Measurements from ENCODE around the gene ACSL3. TPM values are rescaled to one million over a fixed set of nuclear protein-coding genes. Genes with fewer than 3 reads are reported as not detected.
"Not testable (repeated sequence)": the region's sequence is repeated elsewhere in the genome, so short reads cannot be mapped to it uniquely, and the experiment has no call there.

Gene ACSL3
- total RNA-seq, 2 donors from 2014 or later, result 93.1 to 119 TPM

GRCh38 chr2:222902660-222903059 lies 41.8 kb downstream of the ACSL3 start:
- intact Hi-C loops (cut with DNase I, micrococcal nuclease), result no loop called here
- DNase-seq (no peak), ATAC-seq (peak; percentile 16)

GRCh38 chr2:222903234-222904220 lies 42.7 kb downstream of the ACSL3 start:
- ATAC-seq (peak; percentile 84), DNase-seq (peak in 1 of 2 donors; percentile 25)
- intact Hi-C loops (cut with DNase I, micrococcal nuclease), result no loop called here

GRCh38 chr2:222904557-222905258 lies 43.9 kb downstream of the ACSL3 start:
- ATAC-seq, result no peak
- intact Hi-C loops (cut with DNase I, micrococcal nuclease), result loop anchor here in 1 of 2 donors (5.0 kb wide), 1 partner anchor 192 kb away; no protein-coding TSS in a partner anchor
- no peak for DNase-seq

- no peak for ATAC-seq
- intact Hi-C loops (cut with DNase I, micrococcal nuclease), result loop anchor here in 1 of 2 donors (5.0 kb wide), 1 partner anchor 195 kb away; no protein-coding TSS in a partner anchor
- no peak for DNase-seq
Observed at GRCh38 chr2:222907048-222907447, 46.2 kb downstream of the ACSL3 start.

- DNase-seq (no peak), ATAC-seq (no peak)
- intact Hi-C loops (cut with DNase I, micrococcal nuclease), result loop anchor here in 1 of 2 donors (5.0 kb wide), 1 partner anchor 196 kb away; no protein-coding TSS in a partner anchor
Observed at GRCh38 chr2:222907790-222908441, 47.1 kb downstream of the ACSL3 start.

- intact Hi-C loops (cut with DNase I, micrococcal nuclease), result loop anchor here in 1 of 2 donors (5.0 kb wide), 1 partner anchor 197 kb away; no protein-coding TSS in a partner anchor
- DNase-seq (no peak), ATAC-seq (no peak)
Observed at GRCh38 chr2:222909286-222909685, 48.5 kb downstream of the ACSL3 start.

GRCh38 chr2:222912117-222912516 lies 51.3 kb downstream of the ACSL3 start:
- DNase-seq (no peak), ATAC-seq (no peak)
- intact Hi-C loops (cut with DNase I, micrococcal nuclease), result no loop called here

GRCh38 chr2:222912776-222913175 lies 51.9 kb downstream of the ACSL3 start:
- no peak for ATAC-seq
- no peak for DNase-seq
- intact Hi-C loops (cut with DNase I, micrococcal nuclease), result no loop called here

GRCh38 chr2:222915092-222915957 lies 54.5 kb downstream of the ACSL3 start:
- ATAC-seq (peak; percentile 85), DNase-seq (no peak)

GRCh38 chr2:222916229-222917197 lies 55.7 kb downstream of the ACSL3 start:
- intact Hi-C loops (cut with DNase I, micrococcal nuclease), result no loop called here
- DNase-seq (no peak), ATAC-seq (no peak)

More at GRCh38 chr2:222915092-222915957, 54.5 kb downstream of the ACSL3 start:
- intact Hi-C loops (cut with DNase I, micrococcal nuclease), result no loop called here

GRCh38 chr2:222917212-222917611 lies 56.4 kb downstream of the ACSL3 start:
- intact Hi-C loops (cut with DNase I, micrococcal nuclease); ATAC-seq; DNase-seq: not testable (repeated sequence)

- intact Hi-C loops (cut with DNase I, micrococcal nuclease), result no loop called here
- no peak for ATAC-seq
Observed at GRCh38 chr2:222919841-222920526, 59.1 kb downstream of the ACSL3 start.

GRCh38 chr2:222920657-222921186 lies 59.9 kb downstream of the ACSL3 start:
- ATAC-seq (no peak), DNase-seq (no peak)
- intact Hi-C loops (cut with DNase I, micrococcal nuclease), result no loop called here

More at GRCh38 chr2:222919841-222920526, 59.1 kb downstream of the ACSL3 start:
- DNase-seq, result no peak

GRCh38 chr2:222922019-222922800 lies 61.4 kb downstream of the ACSL3 start:
- DNase-seq (no peak), ATAC-seq (no peak)
- intact Hi-C loops (cut with DNase I, micrococcal nuclease), result no loop called here

- ATAC-seq (no peak), DNase-seq (no peak)
- intact Hi-C loops (cut with DNase I, micrococcal nuclease), result no loop called here
Observed at GRCh38 chr2:222926915-222927314, 66.1 kb downstream of the ACSL3 start.

Data from left colon (tissue), 2 donors.